SK-N-SH (cell line): ENCODE results near the gene PACSIN2.

Experiments used
- EP300 ChIP-seq, 2 experiments: IDR thresholded peaks; 2 replicates each; pipeline versions ENCODE4 v1.4.0 to v1.6.1; 2012; ENCODE audit warnings: borderline replicate concordance in 1 of 2, low read depth in 1 of 2, low read length in 1 of 2
- EZH2phosphoT487 ChIP-seq: fragments of 200-600 bp; sonication (generic); IDR thresholded peaks from 2 replicates; pipeline ENCODE4 v1.6.1; 2017; ENCODE audit warnings: low read depth, mixed run types, mild to moderate bottlenecking, antibody characterized with exemption, moderate library complexity, borderline replicate concordance
- FOXJ3 ChIP-seq: sonication (generic); formaldehyde crosslinking; IDR thresholded peaks from 2 replicates; pipeline ENCODE4 v1.5.1; 2020; ENCODE audit warnings: mild to moderate bottlenecking, missing genetic modification reagents
- GABPA ChIP-seq: IDR thresholded peaks from 2 replicates; pipeline ENCODE4 v1.4.0; 2012; ENCODE audit warnings: low read depth, mild to moderate bottlenecking
- POLR2AphosphoS5 ChIP-seq: IDR thresholded peaks from 2 replicates; pipeline ENCODE4 v1.6.1; 2012; ENCODE audit warnings: low read depth, low read length
- RAD21 ChIP-seq: IDR thresholded peaks from 2 replicates; pipeline ENCODE4 v1.6.1; 2012; ENCODE audit warnings: mild to moderate bottlenecking, low read length
- RCOR1 ChIP-seq: fragments of 150-350 bp; IDR thresholded peaks from 2 replicates; pipeline ENCODE4 v1.6.1; 2017; ENCODE audit warnings: antibody characterized with exemption, low read length
- RFX5 ChIP-seq: IDR thresholded peaks from 2 replicates; pipeline ENCODE4 v1.6.1; 2012; ENCODE audit warnings: mild to moderate bottlenecking, improper control_type of control experiment, low read length
- SIN3A ChIP-seq: IDR thresholded peaks from 2 replicates; pipeline ENCODE4 v1.6.1; 2012; ENCODE audit warnings: low read depth, mild to moderate bottlenecking, low read length, moderate library complexity, borderline replicate concordance
- TEAD4 ChIP-seq: IDR thresholded peaks from 2 replicates; pipeline ENCODE4 v1.4.0; 2012; ENCODE audit warnings: mild to moderate bottlenecking, borderline replicate concordance; ENCODE audit not compliant: insufficient read depth
- TF ChIP-seq, protein P1 (sequence below): fragments of 200-600 bp; sonication (generic); IDR thresholded peaks from 2 replicates; pipeline ENCODE4 v1.6.1; 2017; ENCODE audit warnings: antibody characterized with exemption, mild to moderate bottlenecking, moderate library complexity
- TF ChIP-seq, protein P2 (sequence below): IDR thresholded peaks from 2 replicates; pipeline ENCODE4; 2012
- TF ChIP-seq, protein P3 (sequence below): IDR thresholded peaks from 2 replicates; pipeline ENCODE4 v1.4.0; 2012; ENCODE audit warnings: low read depth, borderline replicate concordance
- TF ChIP-seq, protein P4 (sequence below): fragments of 150-350 bp; IDR thresholded peaks from 2 replicates; pipeline ENCODE4 v1.6.1; 2017; ENCODE audit warnings: antibody characterized with exemption, low read length, low read depth, borderline replicate concordance

DNA sequence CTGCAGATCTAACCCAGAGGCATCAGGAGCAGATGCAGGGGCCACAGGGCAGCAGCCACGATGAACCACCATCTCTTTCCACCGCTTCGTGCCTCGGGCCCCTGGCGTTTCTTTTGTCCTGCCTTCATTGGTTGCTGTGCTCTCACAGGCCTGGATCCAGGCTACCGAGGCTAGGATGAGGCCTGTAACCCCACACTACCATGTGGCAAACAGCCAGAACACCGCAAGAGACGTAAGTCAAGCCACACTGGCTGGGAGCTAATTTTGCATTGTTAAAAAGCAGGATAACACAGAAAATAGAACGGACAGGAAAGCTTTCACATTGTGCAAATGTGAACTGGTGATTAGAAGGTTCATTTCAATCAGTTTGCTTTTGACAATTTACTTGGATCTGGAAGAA, 142.1 kb downstream of the PACSIN2 start:
- TF ChIP-seq RFX5, result no peak
- no peak for TF ChIP-seq SIN3A
- TF ChIP-seq RAD21, result no peak
- no peak for TF ChIP-seq TEAD4
- TF ChIP-seq, protein P1, sequence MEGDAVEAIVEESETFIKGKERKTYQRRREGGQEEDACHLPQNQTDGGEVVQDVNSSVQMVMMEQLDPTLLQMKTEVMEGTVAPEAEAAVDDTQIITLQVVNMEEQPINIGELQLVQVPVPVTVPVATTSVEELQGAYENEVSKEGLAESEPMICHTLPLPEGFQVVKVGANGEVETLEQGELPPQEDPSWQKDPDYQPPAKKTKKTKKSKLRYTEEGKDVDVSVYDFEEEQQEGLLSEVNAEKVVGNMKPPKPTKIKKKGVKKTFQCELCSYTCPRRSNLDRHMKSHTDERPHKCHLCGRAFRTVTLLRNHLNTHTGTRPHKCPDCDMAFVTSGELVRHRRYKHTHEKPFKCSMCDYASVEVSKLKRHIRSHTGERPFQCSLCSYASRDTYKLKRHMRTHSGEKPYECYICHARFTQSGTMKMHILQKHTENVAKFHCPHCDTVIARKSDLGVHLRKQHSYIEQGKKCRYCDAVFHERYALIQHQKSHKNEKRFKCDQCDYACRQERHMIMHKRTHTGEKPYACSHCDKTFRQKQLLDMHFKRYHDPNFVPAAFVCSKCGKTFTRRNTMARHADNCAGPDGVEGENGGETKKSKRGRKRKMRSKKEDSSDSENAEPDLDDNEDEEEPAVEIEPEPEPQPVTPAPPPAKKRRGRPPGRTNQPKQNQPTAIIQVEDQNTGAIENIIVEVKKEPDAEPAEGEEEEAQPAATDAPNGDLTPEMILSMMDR, result no peak
- no peak for TF ChIP-seq EP300 (IDR thresholded peaks at IDR 0.05; ENCODE audit: borderline replicate concordance in 1 of 2, low read depth in 1 of 2, low read length in 1 of 2)
- no peak for TF ChIP-seq EZH2phosphoT487
- no peak for TF ChIP-seq RCOR1
- TF ChIP-seq POLR2AphosphoS5, result no peak
- TF ChIP-seq, protein P2, sequence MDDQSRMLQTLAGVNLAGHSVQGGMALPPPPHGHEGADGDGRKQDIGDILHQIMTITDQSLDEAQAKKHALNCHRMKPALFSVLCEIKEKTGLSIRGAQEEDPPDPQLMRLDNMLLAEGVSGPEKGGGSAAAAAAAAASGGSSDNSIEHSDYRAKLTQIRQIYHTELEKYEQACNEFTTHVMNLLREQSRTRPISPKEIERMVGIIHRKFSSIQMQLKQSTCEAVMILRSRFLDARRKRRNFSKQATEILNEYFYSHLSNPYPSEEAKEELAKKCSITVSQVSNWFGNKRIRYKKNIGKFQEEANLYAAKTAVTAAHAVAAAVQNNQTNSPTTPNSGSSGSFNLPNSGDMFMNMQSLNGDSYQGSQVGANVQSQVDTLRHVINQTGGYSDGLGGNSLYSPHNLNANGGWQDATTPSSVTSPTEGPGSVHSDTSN, result no peak
- TF ChIP-seq, protein P3, sequence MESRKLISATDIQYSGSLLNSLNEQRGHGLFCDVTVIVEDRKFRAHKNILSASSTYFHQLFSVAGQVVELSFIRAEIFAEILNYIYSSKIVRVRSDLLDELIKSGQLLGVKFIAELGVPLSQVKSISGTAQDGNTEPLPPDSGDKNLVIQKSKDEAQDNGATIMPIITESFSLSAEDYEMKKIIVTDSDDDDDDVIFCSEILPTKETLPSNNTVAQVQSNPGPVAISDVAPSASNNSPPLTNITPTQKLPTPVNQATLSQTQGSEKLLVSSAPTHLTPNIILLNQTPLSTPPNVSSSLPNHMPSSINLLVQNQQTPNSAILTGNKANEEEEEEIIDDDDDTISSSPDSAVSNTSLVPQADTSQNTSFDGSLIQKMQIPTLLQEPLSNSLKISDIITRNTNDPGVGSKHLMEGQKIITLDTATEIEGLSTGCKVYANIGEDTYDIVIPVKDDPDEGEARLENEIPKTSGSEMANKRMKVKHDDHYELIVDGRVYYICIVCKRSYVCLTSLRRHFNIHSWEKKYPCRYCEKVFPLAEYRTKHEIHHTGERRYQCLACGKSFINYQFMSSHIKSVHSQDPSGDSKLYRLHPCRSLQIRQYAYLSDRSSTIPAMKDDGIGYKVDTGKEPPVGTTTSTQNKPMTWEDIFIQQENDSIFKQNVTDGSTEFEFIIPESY, result no peak
- no peak for TF ChIP-seq GABPA
- TF ChIP-seq FOXJ3 (CRISPR knock-in tag), result no peak
- TF ChIP-seq, protein P4, sequence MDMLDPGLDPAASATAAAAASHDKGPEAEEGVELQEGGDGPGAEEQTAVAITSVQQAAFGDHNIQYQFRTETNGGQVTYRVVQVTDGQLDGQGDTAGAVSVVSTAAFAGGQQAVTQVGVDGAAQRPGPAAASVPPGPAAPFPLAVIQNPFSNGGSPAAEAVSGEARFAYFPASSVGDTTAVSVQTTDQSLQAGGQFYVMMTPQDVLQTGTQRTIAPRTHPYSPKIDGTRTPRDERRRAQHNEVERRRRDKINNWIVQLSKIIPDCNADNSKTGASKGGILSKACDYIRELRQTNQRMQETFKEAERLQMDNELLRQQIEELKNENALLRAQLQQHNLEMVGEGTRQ, result no peak
